Measurements from ENCODE around the gene HOOK1. TPM values are rescaled to one million over a fixed set of nuclear protein-coding genes. Genes with fewer than 3 reads are reported as not detected.

The HOOK1 gene
- total RNA-seq, 6 experiments from 2014 or later: 15.2 to 30.6 (median 26.7) TPM

DNA sequence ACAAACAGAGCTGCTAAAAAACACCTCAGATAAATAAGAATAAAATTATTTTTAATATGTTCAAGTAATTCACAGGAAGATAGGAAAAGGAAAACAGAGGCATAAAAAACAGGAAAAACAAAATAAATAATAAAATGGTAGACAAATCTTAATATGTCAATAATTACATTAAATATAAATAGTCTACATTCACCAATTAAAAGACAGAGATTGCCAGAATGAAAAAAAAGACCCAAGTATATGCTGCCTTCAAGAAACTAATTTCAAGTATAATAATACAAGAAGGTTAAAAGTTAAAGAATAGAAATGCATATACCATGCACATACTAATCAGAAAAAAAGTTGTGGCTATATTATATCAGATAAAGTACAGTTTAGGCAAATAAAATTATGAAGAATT lies 109.9 kb downstream of the HOOK1 start:
- no peaks in the 10 kb centered on the region for H3K9me3 ChIP-seq
- no peaks in the 10 kb centered on the region for H3K27me3 ChIP-seq
- H3K4me3 ChIP-seq: no peak overlapping the region
- H3K36me3 ChIP-seq: no peaks in the 10 kb centered on the region
- H3K4me1 ChIP-seq: peaks cover 0 to 8% (median 2%) of the 10 kb centered on the region in 4 donors
- ATAC-seq: no peak
- intact Hi-C loops (cut with DNase I): no loop called here
- DNase-seq: no peak
- TF ChIP-seq, protein P1, sequence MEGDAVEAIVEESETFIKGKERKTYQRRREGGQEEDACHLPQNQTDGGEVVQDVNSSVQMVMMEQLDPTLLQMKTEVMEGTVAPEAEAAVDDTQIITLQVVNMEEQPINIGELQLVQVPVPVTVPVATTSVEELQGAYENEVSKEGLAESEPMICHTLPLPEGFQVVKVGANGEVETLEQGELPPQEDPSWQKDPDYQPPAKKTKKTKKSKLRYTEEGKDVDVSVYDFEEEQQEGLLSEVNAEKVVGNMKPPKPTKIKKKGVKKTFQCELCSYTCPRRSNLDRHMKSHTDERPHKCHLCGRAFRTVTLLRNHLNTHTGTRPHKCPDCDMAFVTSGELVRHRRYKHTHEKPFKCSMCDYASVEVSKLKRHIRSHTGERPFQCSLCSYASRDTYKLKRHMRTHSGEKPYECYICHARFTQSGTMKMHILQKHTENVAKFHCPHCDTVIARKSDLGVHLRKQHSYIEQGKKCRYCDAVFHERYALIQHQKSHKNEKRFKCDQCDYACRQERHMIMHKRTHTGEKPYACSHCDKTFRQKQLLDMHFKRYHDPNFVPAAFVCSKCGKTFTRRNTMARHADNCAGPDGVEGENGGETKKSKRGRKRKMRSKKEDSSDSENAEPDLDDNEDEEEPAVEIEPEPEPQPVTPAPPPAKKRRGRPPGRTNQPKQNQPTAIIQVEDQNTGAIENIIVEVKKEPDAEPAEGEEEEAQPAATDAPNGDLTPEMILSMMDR (IDR thresholded peaks at IDR 0.05): no peak
- TF ChIP-seq POLR2A (IDR thresholded peaks at IDR 0.05): no peak
- H3K27ac ChIP-seq: no peak overlapping the region

Other genes starting within 250 kb of the HOOK1 start
- 100 to 1,000 TPM in 2 of 6 experiments, 10 to 100 TPM in 4; 38.8 to 125 (median 76.5) TPM for gene CYP2J2, start 111.8 kb downstream of the HOOK1 start, total RNA-seq

Measured in right lobe of liver (tissue), 6 donors.